Astrocyte of the spinal cord (primary cell): ENCODE measurements around the gene GTF2A1L.

Source experiments
- DNase-seq: peaks from one replicate; pipeline ENCODE4 v3.0.0; 2011; ENCODE audit warnings: low read depth, low spot score
- H3K4me3 ChIP-seq: 2 replicates; pipeline ENCODE4 v1.5.1; 2011; ENCODE audit warnings: low read depth, mild to moderate bottlenecking, low read length, moderate library complexity
- in situ Hi-C: cut with HindIII; loops from 2 replicates; pipeline ENCODE4 v1.10.0; 2017; ENCODE audit warnings: low sequenced_read_pairs
- TF ChIP-seq, protein P1 (sequence below): IDR thresholded peaks from 2 replicates; pipeline ENCODE4 v1.5.1; 2012; ENCODE audit warnings: low read depth, mild to moderate bottlenecking, low read length, inconsistent platforms

GTF2A1L gene

DNA sequence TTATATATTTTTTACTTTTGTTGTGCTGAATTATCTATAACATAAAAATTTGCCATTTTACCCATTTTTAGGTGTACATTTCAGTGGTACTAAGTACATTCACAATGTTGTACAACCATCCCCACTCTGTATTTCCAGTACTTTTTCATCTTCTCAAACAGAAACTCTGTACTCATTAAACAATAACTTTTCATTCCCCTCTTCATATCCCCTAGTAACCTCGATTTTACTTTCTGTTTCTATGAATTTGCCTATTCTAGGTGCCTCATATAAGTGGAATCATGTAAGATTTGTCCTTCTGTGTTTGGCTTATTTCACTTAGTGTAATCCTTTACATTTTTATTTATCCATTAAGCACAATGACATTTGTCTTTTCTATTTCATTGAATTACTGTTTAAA, 51.3 kb downstream of the GTF2A1L start:
- in situ Hi-C loops = no loop called here
- no peak overlapping the region for H3K4me3 ChIP-seq
- TF ChIP-seq, protein P1, sequence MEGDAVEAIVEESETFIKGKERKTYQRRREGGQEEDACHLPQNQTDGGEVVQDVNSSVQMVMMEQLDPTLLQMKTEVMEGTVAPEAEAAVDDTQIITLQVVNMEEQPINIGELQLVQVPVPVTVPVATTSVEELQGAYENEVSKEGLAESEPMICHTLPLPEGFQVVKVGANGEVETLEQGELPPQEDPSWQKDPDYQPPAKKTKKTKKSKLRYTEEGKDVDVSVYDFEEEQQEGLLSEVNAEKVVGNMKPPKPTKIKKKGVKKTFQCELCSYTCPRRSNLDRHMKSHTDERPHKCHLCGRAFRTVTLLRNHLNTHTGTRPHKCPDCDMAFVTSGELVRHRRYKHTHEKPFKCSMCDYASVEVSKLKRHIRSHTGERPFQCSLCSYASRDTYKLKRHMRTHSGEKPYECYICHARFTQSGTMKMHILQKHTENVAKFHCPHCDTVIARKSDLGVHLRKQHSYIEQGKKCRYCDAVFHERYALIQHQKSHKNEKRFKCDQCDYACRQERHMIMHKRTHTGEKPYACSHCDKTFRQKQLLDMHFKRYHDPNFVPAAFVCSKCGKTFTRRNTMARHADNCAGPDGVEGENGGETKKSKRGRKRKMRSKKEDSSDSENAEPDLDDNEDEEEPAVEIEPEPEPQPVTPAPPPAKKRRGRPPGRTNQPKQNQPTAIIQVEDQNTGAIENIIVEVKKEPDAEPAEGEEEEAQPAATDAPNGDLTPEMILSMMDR = no peak
- DNase-seq = no peak

DNA sequence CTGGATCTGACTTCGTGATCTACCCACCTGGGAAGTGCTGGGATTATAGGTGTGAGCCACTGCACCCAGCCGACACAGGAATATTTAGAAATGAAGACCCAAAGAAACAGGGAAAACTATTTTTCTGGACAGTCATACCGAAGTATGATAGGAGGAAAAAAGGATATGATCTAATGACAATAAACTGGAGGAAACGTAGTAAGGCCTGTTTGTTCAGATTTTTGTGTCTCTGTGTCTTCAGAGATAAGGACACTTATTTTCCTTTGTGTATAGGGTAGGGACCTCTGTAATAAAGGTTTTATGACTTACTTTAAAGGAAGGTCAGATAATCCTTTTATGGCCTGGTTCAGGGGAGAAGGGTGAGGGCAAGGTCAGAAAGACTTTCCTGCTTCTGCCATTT, 55.9 kb downstream of the GTF2A1L start:
- DNase-seq = no peak
- no peak overlapping the region for H3K4me3 ChIP-seq
- in situ Hi-C loops = no loop called here
- TF ChIP-seq, protein P1 = no peak

DNA sequence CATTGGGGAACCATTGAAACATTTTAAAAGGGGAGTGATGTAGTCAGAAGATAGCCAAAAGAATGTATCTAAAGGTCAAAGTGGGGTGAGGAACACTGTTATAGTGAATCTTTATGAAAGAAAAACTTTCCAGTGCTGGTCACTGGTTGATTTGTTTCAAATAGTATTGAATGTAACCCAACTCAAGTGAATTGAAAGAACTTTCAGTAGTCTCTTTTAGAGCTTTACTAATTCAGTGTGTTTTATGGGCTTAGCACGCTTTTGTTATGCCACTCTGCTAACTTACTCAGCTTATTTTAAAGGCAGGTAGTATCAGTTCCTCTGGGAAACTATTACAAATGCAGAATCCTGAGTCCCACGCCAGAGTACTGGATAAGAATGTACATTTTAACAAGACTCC, 57.3 kb downstream of the GTF2A1L start:
- no peak overlapping the region for H3K4me3 ChIP-seq
- in situ Hi-C loops = no loop called here
- TF ChIP-seq, protein P1 = no peak
- DNase-seq = no peak

DNA sequence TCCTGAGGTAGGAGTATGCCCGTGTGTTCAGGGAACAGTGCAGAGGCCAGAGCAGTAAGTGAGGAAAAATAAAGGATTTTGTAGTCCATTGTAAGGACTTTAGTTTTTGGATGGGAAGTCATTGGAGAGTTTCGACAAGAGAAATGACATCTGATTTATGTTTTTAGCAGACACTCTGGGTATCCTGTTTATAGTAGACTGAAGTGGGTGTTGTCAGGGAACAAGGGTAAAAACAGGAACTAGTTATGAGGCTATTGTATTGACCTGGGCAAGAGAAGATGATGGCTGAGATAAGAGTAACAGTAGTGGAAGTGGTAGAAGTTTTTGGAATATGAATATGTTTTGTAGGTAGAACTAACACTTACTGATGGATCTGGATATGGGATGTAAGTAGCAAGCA, 59.8 kb downstream of the GTF2A1L start:
- DNase-seq = no peak
- H3K4me3 ChIP-seq = no peak overlapping the region
- TF ChIP-seq, protein P1 = no peak
- in situ Hi-C loops = no loop called here

DNA sequence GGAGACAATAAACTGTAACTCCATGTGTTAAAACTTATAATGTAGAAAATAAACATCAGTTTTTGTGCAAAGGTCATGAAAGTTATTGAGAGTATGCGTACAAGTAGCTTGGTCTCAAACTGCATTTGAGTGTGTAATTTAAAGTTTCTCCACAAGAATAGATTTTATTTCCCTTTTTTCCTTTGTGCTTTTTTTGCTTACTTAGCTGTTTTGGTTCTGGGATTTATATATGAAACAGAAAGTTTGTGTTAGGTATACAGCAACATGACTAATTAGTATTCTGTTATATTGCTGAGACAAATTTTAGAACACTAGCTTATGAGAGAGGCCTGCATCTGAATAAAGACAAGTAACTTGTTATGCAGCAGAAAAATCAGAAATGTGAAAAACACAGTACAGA, 67.5 kb downstream of the GTF2A1L start:
- in situ Hi-C loops = no loop called here
- TF ChIP-seq, protein P1 = no peak

DNA sequence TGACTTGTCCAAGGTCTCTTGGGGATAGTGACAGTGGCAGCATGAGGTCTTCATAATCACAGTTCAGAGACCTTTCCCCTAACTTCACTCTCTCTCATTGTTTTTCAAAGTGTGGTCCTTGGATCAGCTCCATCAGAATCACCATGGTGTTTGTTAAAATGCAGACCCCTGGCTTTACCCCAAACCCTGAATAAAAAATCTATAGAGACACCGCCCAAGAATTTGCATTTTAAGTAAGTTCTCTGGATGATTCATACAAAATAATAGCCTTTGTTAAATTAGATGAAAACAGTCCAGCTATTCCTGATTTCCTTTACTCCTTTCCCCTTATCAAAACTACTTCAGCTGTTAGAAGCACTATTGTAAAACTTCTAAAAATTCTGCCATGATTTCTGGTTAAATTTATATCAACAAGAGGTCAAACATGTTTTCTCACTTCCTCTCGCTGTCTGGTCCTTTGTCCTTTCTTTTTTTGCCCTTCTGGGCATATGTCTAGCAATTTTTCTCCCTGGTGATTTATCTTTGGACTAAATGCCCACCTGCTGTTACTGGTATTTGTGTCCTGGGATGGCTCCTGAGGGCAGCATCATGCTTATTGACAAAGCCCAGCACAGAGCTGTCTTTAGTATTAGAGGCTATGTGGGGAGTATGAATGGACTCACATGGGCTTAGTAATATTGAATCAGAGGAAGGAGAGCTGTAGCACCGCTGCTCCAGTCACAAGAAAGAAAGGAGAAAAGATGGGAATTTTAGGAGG, 74.5 kb downstream of the GTF2A1L start:
- no peak overlapping the region for H3K4me3 ChIP-seq
- TF ChIP-seq, protein P1 = no peak
- no peak for DNase-seq
- in situ Hi-C loops = no loop called here

More for the DNA sequence above, 67.5 kb downstream of the GTF2A1L start:
- DNase-seq = no peak
- no peak overlapping the region for H3K4me3 ChIP-seq
